PFSK-1 (cell line): ENCODE results near the gene GARS1.

Experiments
- FOXP2 ChIP-seq: optimal IDR thresholded peaks from 2 replicates; pipeline ENCODE3; 2011; ENCODE audit warnings: borderline replicate concordance, control low read depth, inconsistent platforms; ENCODE audit not compliant: insufficient read depth; ENCODE audit errors: extremely low read length, extremely low read depth
- POLR2AphosphoS5 ChIP-seq: IDR thresholded peaks from 2 replicates; pipeline ENCODE4 v1.6.1; 2012; ENCODE audit warnings: low read depth, mild to moderate bottlenecking, control low read depth, low read length, moderate library complexity
- REST ChIP-seq, 2 experiments: IDR thresholded peaks; 2 replicates each; pipeline versions ENCODE4 v1.6.1 to v1.8.0; 2011 to 2012; ENCODE audit warnings: low read depth in 2 of 2, low read length in 2 of 2, control low read depth in 1 of 2, inconsistent platforms in 1 of 2, mild to moderate bottlenecking in 1 of 2, moderate library complexity in 1 of 2; ENCODE audit not compliant: insufficient read depth in 1 of 2
- SIN3A ChIP-seq: IDR thresholded peaks from 2 replicates; pipeline ENCODE4 v1.6.1; 2012; ENCODE audit warnings: mild to moderate bottlenecking, low read length, moderate library complexity, borderline replicate concordance; ENCODE audit not compliant: insufficient read depth
- TAF1 ChIP-seq: IDR thresholded peaks from 2 replicates; pipeline ENCODE4 v1.6.1; 2012; ENCODE audit warnings: low read length, control low read depth, borderline replicate concordance; ENCODE audit not compliant: insufficient read depth

- TF ChIP-seq REST (IDR thresholded peaks at IDR 0.05; ENCODE audit: insufficient read depth in 1 of 2, low read depth in 2 of 2, low read length in 2 of 2): no peak
- TF ChIP-seq POLR2AphosphoS5: no peak
- no peak for TF ChIP-seq TAF1
- no peak for TF ChIP-seq SIN3A
- TF ChIP-seq FOXP2: no peak
These were observed 63.9 kb downstream of the GARS1 start for GRCh38 chr7:30658479-30659074.
